GM19324 (cell line): ENCODE results near the gene GPSM1.
"Not testable (repeated sequence)": the region's sequence is repeated elsewhere in the genome, so short reads cannot be mapped to it uniquely, and the experiment has no call there.

Experiments
- ATAC-seq: cut with Tn5 transposase; IDR thresholded peaks from one replicate; pipeline ENCODE4 v1.9.1; 2021; ENCODE audit warnings: mild to moderate bottlenecking, moderate library complexity; ENCODE audit not compliant: unreplicated experiment, low FRiP score

The GPSM1 gene

GRCh38 chr9:136404801-136405136 is 77.4 kb downstream of the GPSM1 start:
- no peak for ATAC-seq

- ATAC-seq, result no peak
These were observed 78.1 kb downstream of the GPSM1 start for GRCh38 chr9:136405481-136405880.

DNA sequence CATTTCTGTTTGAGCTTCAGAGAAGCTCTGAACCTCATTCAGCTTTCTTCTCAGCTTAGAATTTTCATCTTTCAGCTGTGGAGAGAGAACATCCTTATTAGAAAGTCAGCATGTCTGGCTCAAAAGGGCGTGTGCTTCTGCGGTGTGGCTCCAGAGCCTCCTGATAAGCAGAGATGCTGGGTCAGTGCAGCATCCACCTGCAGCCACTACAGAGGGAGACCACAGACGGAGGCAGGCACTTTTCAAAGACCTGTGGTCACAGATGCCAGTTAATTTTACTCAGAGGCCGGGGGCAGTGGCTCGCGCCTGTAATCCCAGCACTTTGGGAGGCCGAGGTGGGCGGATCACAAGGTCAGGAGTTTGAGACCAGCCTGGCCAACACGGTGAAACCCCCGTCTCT is 78.6 kb downstream of the GPSM1 start:
- ATAC-seq, result not testable (repeated sequence)

DNA sequence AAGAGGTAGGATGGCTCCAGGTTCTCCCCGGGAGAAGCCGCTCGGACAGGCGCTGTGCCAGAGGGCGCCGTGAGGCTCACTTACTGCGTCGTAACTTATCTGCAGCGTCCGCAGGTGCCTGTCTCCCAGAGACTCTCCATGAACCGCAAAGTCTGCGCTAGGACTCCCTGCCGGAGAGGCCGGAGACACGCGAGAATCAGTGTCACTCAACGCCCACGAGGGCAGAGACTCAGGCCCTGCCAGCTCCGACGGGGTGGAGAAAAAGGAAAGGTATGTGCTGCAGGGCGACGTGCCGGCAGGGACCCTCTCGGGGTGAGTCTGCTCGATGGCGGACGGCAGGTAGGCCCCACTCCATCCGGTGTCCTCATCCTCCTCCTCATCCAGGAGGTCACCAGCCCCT is 79.7 kb downstream of the GPSM1 start:
- ATAC-seq, result not testable (repeated sequence)

- ATAC-seq, result no peak
These were observed 80.6 kb downstream of the GPSM1 start for GRCh38 chr9:136407911-136408310.
